SK-N-SH (cell line): Measurements from ENCODE around the gene ALB. TPM values are rescaled to one million over a fixed set of nuclear protein-coding genes. Genes with fewer than 3 reads are reported as not detected.

Source experiments
- CTCF ChIA-PET: fragments of 300-600, 350-600 bp; formaldehyde crosslinking; extraction: SDS; loops from one replicate; lab custom pipeline; 2021; lab: Yijun Ruan, JAX
- POLR2A ChIA-PET: fragments of 350-600 bp; sonication (Branson Sonifier 250); formaldehyde crosslinking; extraction: SDS; loops from one replicate; lab custom pipeline; 2020; ENCODE audit warnings: antibody characterized with exemption, inconsistent platforms; lab: Yijun Ruan, JAX
- DNase-seq: peaks from one replicate; pipeline ENCODE4 v3.0.0; 2012
- H2AFZ ChIP-seq: fragments of 200-600 bp; sonication (generic); 2 replicates; pipeline ENCODE4 v1.8.1; 2016; ENCODE audit warnings: antibody characterized with exemption, mild to moderate bottlenecking, low read depth
- H3F3A ChIP-seq: fragments of 200-600 bp; sonication (generic); replicated peaks from 2 replicates; pipeline ENCODE3; 2016; ENCODE audit warnings: antibody characterized with exemption, mild to moderate bottlenecking; ENCODE audit not compliant: insufficient read depth
- H3K27ac ChIP-seq, 2 experiments: fragments of 200-500 bp in 1 of 2; fragments of 200-600 bp in 1 of 2; sonication (Bioruptor generic) in 1 of 2; sonication (generic), shearing (Covaris generic) in 1 of 2; 2 replicates each; pipeline versions ENCODE4 v1.5.1 to v1.6.1; 2014 to 2016; ENCODE audit warnings: low read depth in 2 of 2, inconsistent platforms in 1 of 2, low read length in 1 of 2, mild to moderate bottlenecking in 1 of 2, mixed read lengths in 1 of 2
- H3K27me3 ChIP-seq: fragments of 200-600 bp; sonication (generic), shearing (Covaris generic); 2 replicates; pipeline ENCODE4 v1.6.1; 2016; ENCODE audit warnings: mixed run types; ENCODE audit not compliant: insufficient read depth
- H3K36me3 ChIP-seq, 2 experiments: fragments of 200-500 bp in 1 of 2; fragments of 200-600 bp in 1 of 2; sonication (Bioruptor generic) in 1 of 2; sonication (generic) in 1 of 2; replicated peaks in 1 of 2; 2 replicates each; pipeline versions ENCODE3 to v1.5.1; 2014 to 2016; ENCODE audit warnings: low read length in 1 of 2, mild to moderate bottlenecking in 1 of 2; ENCODE audit not compliant: insufficient read depth in 2 of 2, control insufficient read depth in 1 of 2
- H3K4me1 ChIP-seq, 2 experiments: fragments of 200-500 bp in 1 of 2; fragments of 200-600 bp in 1 of 2; sonication (Bioruptor generic) in 1 of 2; sonication (generic), shearing (Covaris generic) in 1 of 2; 2 replicates each; pipeline versions ENCODE4 v1.5.1 to v1.6.1; 2014 to 2016; ENCODE audit warnings: low read depth in 1 of 2, low read length in 1 of 2, mixed run types in 1 of 2; ENCODE audit not compliant: insufficient read depth in 2 of 2, control insufficient read depth in 1 of 2
- H3K4me2 ChIP-seq: fragments of 200-600 bp; sonication (generic), shearing (Covaris generic); 2 replicates; pipeline ENCODE4 v1.6.1; 2017; ENCODE audit warnings: mixed run types
- H3K4me3 ChIP-seq, 2 experiments: fragments of 200-500 bp in 1 of 2; fragments of 200-600 bp in 1 of 2; sonication (Bioruptor generic) in 1 of 2; sonication (generic), shearing (Covaris generic) in 1 of 2; 2 replicates each; pipeline versions ENCODE4 v1.5.1 to v1.8.1; 2014 to 2016; ENCODE audit warnings: low read depth in 2 of 2, inconsistent platforms in 1 of 2, low read length in 1 of 2, mild to moderate bottlenecking in 1 of 2, mixed read lengths in 1 of 2, moderate library complexity in 1 of 2
- H3K79me2 ChIP-seq: fragments of 200-600 bp; sonication (generic); 2 replicates; pipeline ENCODE4 v1.8.1; 2017; ENCODE audit warnings: mild to moderate bottlenecking; ENCODE audit not compliant: insufficient read depth
- H3K9ac ChIP-seq: fragments of 200-600 bp; sonication (generic); 2 replicates; pipeline ENCODE4 v1.6.1; 2017; ENCODE audit warnings: mixed run types
- H3K9me2 ChIP-seq: fragments of 200-600 bp; sonication (generic); 2 replicates; pipeline ENCODE4 v1.6.1; 2017; ENCODE audit warnings: mixed run types
- H3K9me3 ChIP-seq: fragments of 200-600 bp; sonication (generic); 2 replicates; pipeline ENCODE4 v1.6.1; 2017; ENCODE audit warnings: mixed run types, mild to moderate bottlenecking, moderate library complexity
- H4K20me1 ChIP-seq: fragments of 200-600 bp; sonication (generic); 2 replicates; pipeline ENCODE4 v1.6.1; 2017; ENCODE audit warnings: mild to moderate bottlenecking, mixed run types; ENCODE audit not compliant: insufficient read depth
- ELF1 ChIP-seq: IDR thresholded peaks from 2 replicates; pipeline ENCODE4 v1.4.0; 2012
- EZH2phosphoT487 ChIP-seq: fragments of 200-600 bp; sonication (generic); IDR thresholded peaks from 2 replicates; pipeline ENCODE4 v1.6.1; 2017; ENCODE audit warnings: low read depth, mixed run types, mild to moderate bottlenecking, antibody characterized with exemption, moderate library complexity, borderline replicate concordance
- FOXM1 ChIP-seq: IDR thresholded peaks from 2 replicates; pipeline ENCODE4 v1.4.0; 2012; ENCODE audit warnings: low read depth, mild to moderate bottlenecking
- GABPA ChIP-seq: IDR thresholded peaks from 2 replicates; pipeline ENCODE4 v1.4.0; 2012; ENCODE audit warnings: low read depth, mild to moderate bottlenecking
- JUND ChIP-seq: IDR thresholded peaks from 2 replicates; pipeline ENCODE4 v1.4.0; 2012
- MXI1 ChIP-seq: IDR thresholded peaks from 2 replicates; pipeline ENCODE4 v1.6.1; 2012; ENCODE audit warnings: mild to moderate bottlenecking, low read depth, low read length, improper control_type of control experiment
- NFIC ChIP-seq: IDR thresholded peaks from 2 replicates; pipeline ENCODE4 v1.4.0; 2012; ENCODE audit warnings: borderline replicate concordance
- RAD21 ChIP-seq: IDR thresholded peaks from 2 replicates; pipeline ENCODE4 v1.6.1; 2012; ENCODE audit warnings: mild to moderate bottlenecking, low read length
- RXRA ChIP-seq: IDR thresholded peaks from 2 replicates; pipeline ENCODE4 v1.4.0; 2012; ENCODE audit warnings: low read depth, mild to moderate bottlenecking, borderline replicate concordance
- TAF1 ChIP-seq: IDR thresholded peaks from 2 replicates; pipeline ENCODE4 v1.6.1; 2012; ENCODE audit warnings: low read depth, mild to moderate bottlenecking, low read length, moderate library complexity, borderline replicate concordance
- WGBS: methylation state at CpG from one replicate; pipeline ENCODE4 v1.1.6; 2017; ENCODE audit warnings: low lambda C conversion rate; 5-methylcytosine and 5-hydroxymethylcytosine counted together
- polyA plus RNA-seq, 3 experiments: library from polyadenylated mRNA; depleted of rRNA; stranded (reverse); fragments of >200 nt; gene quantifications; 2 replicates each; pipeline ENCODE4 v1.2.3, GENCODE V29; 2012
- TF ChIP-seq, protein P1 (sequence below): fragments of 150-350 bp; IDR thresholded peaks from 2 replicates; pipeline ENCODE4 v1.6.1; 2016; ENCODE audit warnings: mild to moderate bottlenecking, low read depth, low read length
- TF ChIP-seq, protein P2 (sequence below): IDR thresholded peaks from 2 replicates; pipeline ENCODE4 v1.4.0; 2012; ENCODE audit warnings: low read depth

Gene ALB
- polyA plus RNA-seq, 1 of the 3 experiments (the other 2 are of a cell fraction) = not detected

DNA sequence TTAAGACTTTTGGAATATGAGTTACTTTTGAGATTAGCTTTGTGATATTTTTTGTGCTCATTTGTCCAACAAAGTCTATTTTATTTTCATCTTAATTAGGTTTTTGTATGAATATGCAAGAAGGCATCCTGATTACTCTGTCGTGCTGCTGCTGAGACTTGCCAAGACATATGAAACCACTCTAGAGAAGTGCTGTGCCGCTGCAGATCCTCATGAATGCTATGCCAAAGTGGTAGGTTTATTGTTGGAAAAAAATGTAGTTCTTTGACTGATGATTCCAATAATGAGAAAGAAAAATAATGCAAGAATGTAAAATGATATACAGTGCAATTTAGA is 10.8 kb downstream of the ALB start:
- Histone ChIP-seq H3K27ac (no peak overlapping the region), H2AFZ (no peak overlapping the region), H3K4me3 (no peak overlapping the region), H3K9me2 (no peaks in the 10 kb centered on the region), H3K79me2 (no peaks in the 10 kb centered on the region), H3K9ac (no peak overlapping the region), H3F3A (no peaks in the 10 kb centered on the region), H3K27me3 (peaks cover 10% of the 10 kb centered on the region; the same call in 1 of the 2 replicates), H3K36me3 (no peaks in the 10 kb centered on the region), H4K20me1 (no peaks in the 10 kb centered on the region), H3K4me1 (no peaks in the 10 kb centered on the region), H3K9me3 (no peaks in the 10 kb centered on the region), H3K4me2 (no peak overlapping the region)
- CTCF ChIA-PET = no interaction called here
- WGBS = 3% methylated on average over 2 of the region's 2 CpGs
- TF ChIP-seq JUND (no peak), NFIC (no peak), MXI1 (no peak), RAD21 (no peak), TAF1 (no peak), ELF1 (no peak)
- TF ChIP-seq, protein P1, sequence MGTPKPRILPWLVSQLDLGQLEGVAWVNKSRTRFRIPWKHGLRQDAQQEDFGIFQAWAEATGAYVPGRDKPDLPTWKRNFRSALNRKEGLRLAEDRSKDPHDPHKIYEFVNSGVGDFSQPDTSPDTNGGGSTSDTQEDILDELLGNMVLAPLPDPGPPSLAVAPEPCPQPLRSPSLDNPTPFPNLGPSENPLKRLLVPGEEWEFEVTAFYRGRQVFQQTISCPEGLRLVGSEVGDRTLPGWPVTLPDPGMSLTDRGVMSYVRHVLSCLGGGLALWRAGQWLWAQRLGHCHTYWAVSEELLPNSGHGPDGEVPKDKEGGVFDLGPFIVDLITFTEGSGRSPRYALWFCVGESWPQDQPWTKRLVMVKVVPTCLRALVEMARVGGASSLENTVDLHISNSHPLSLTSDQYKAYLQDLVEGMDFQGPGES = no peak
- TF ChIP-seq, protein P2, sequence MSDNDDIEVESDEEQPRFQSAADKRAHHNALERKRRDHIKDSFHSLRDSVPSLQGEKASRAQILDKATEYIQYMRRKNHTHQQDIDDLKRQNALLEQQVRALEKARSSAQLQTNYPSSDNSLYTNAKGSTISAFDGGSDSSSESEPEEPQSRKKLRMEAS = no peak
- POLR2A ChIA-PET = no interaction called here
- no peak for DNase-seq

DNA sequence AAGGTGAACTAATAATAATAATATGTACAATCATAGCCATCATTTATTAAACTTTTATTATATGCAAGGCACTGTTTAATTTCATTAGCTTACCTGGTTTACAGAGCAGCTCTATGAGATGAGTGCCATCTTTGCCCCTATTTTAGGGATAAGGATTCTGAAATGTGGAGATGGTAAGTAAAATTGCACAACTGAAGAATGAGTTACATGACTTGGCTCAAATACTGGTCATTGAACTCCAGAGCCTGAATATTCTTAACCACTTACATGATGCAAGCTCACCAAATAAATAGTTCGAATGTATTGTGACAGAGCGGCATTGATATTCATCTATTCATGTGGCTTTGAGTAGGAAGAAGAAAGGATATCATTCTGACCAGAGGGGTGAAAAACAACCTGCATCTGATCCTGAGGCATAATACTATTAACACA is 11.7 kb downstream of the ALB start:
- WGBS = 7% methylated on average over 2 of the region's 2 CpGs

DNA sequence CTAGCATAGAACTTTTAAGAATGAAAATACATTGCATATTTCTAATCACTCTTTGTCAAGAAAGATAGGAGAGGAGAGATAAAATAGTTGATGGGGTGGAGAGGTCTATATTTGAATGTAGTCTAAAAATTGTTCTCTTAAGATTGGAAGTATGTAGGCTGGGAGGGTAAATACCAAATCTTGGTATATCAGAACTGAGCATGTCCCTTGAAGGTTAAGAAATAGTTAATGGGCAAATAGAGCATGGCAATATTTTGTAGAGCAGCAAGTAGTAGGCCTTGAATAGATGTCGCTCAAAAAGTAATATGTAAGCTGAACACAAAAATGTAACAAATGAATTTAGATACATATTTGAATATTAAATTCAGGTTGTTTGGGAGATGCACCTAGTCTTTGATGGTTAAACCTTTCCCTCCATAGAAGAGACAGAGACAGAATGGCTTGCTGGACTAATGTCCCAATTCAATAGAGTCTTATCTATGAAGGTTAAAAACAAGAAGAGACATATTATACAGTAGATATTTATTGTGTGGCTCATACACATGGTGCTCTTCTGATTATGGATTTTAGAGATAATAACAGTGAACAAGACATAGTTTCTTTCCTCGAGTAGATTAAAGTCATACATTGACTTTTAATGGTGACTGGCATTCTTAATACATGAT is 12.5 kb downstream of the ALB start:
- Histone ChIP-seq H3K9ac (no peak overlapping the region), H3K9me2 (no peaks in the 10 kb centered on the region), H3K27me3 (0 out of 2 replicates have a peak, but pooled peaks cover 4% of the 10 kb centered on the region), H3K79me2 (no peaks in the 10 kb centered on the region), H3K4me2 (no peak overlapping the region), H4K20me1 (no peaks in the 10 kb centered on the region), H3K36me3 (no peaks in the 10 kb centered on the region), H3K27ac (no peak overlapping the region), H3K4me1 (no peaks in the 10 kb centered on the region), H3F3A (no peaks in the 10 kb centered on the region), H3K9me3 (no peaks in the 10 kb centered on the region), H2AFZ (no peak overlapping the region), H3K4me3 (no peak overlapping the region)
- ChIA-PET CTCF (interaction anchor here (1.4 kb wide), 1 partner anchor 30 kb away, joined by 4 read pairs; no protein-coding TSS in a partner anchor), POLR2A (no interaction called here)
- no peak for TF ChIP-seq GABPA
- DNase-seq = no peak
- 0% methylated on average over 2 of the region's 2 CpGs for WGBS

More for the DNA sequence above, 11.7 kb downstream of the ALB start:
- Histone ChIP-seq H3K9ac (no peak overlapping the region), H3K9me2 (no peaks in the 10 kb centered on the region), H3K4me3 (no peak overlapping the region), H2AFZ (no peak overlapping the region), H3K4me1 (no peaks in the 10 kb centered on the region), H3K79me2 (no peaks in the 10 kb centered on the region), H4K20me1 (no peaks in the 10 kb centered on the region), H3K9me3 (no peaks in the 10 kb centered on the region), H3K36me3 (no peaks in the 10 kb centered on the region), H3K27ac (no peak overlapping the region), H3F3A (no peaks in the 10 kb centered on the region), H3K4me2 (no peak overlapping the region), H3K27me3 (0 out of 2 replicates have a peak, but pooled peaks cover 5% of the 10 kb centered on the region)
- POLR2A ChIA-PET = no interaction called here
- no peak for DNase-seq
- CTCF ChIA-PET = interaction anchor here (1.4 kb wide), 1 partner anchor 30 kb away, joined by 4 read pairs; no protein-coding TSS in a partner anchor
- no peak for TF ChIP-seq EZH2phosphoT487
- TF ChIP-seq FOXM1 = no peak
- TF ChIP-seq RXRA = no peak
- TF ChIP-seq, all 33 proteins: peak for 0
